Measurements from ENCODE around the gene MOB3A. TPM values are rescaled to one million over a fixed set of nuclear protein-coding genes. Genes with fewer than 3 reads are reported as not detected.
A peak's percentile ranks its signal among the peaks of the same experiment; 100 is the strongest.

MOB3A gene
- total and polyA plus RNA-seq, 10 of the 15 experiments (the other 5 are each of a cell fraction or from before 2014, with no cell fraction given), result 7.5 to 229 (median 79.4) TPM

DNA sequence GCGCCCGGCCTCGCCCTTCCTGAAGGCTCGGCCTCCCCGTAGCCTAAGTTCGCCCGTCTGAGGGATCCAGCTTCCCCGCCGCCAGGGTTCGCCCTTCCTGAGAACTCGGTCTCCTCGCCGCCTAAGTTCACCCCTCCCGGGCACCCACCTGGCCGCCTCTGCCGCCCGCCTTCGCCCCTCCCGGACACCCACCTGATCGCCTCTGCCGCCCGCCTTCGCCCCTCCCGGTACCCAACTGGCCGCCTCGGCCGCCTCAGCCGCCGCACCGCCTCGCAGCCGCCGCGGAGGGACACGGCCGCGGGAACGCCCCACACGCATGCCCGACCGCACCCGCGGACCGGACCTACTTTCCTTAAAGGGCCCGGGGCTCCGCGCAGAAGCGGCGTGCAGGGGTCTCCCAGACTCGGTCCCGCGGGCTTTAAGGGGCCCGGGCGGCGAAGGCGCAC, at the start of gene MOB3A (continued):
- peak; percentile 100 for TF ChIP-seq LARP7 (IDR thresholded peaks at IDR 0.05)
- TF ChIP-seq MEF2B (IDR thresholded peaks at IDR 0.05; ENCODE audit: partially characterized antibody, poor library complexity, severe bottlenecking), result peak; percentile 76
- TF ChIP-seq ZNF24 (IDR thresholded peaks at IDR 0.05), result peak; percentile 51; the same call in 1 of the 2 replicates
- TF ChIP-seq IKZF2 (IDR thresholded peaks at IDR 0.05), result peak; percentile 2 to 72; a peak in 2 of 4 replicates
- TF ChIP-seq YY1 (IDR thresholded peaks at IDR 0.05; ENCODE audit: low read depth, low read length), result no peak
- no peak for TF ChIP-seq ZNF622 (IDR thresholded peaks at IDR 0.05)
- no peak; the same call in 1 of the 2 replicates for TF ChIP-seq SMAD5 (IDR thresholded peaks at IDR 0.05; ENCODE audit: low read depth)
- TF ChIP-seq MXI1 (IDR thresholded peaks at IDR 0.05; ENCODE audit: low read depth, low read length), result peak; percentile 83; the same call in 1 of the 2 replicates
- TF ChIP-seq ESRRA (IDR thresholded peaks at IDR 0.05; ENCODE audit: low read length), result no peak
- TF ChIP-seq, protein P1, sequence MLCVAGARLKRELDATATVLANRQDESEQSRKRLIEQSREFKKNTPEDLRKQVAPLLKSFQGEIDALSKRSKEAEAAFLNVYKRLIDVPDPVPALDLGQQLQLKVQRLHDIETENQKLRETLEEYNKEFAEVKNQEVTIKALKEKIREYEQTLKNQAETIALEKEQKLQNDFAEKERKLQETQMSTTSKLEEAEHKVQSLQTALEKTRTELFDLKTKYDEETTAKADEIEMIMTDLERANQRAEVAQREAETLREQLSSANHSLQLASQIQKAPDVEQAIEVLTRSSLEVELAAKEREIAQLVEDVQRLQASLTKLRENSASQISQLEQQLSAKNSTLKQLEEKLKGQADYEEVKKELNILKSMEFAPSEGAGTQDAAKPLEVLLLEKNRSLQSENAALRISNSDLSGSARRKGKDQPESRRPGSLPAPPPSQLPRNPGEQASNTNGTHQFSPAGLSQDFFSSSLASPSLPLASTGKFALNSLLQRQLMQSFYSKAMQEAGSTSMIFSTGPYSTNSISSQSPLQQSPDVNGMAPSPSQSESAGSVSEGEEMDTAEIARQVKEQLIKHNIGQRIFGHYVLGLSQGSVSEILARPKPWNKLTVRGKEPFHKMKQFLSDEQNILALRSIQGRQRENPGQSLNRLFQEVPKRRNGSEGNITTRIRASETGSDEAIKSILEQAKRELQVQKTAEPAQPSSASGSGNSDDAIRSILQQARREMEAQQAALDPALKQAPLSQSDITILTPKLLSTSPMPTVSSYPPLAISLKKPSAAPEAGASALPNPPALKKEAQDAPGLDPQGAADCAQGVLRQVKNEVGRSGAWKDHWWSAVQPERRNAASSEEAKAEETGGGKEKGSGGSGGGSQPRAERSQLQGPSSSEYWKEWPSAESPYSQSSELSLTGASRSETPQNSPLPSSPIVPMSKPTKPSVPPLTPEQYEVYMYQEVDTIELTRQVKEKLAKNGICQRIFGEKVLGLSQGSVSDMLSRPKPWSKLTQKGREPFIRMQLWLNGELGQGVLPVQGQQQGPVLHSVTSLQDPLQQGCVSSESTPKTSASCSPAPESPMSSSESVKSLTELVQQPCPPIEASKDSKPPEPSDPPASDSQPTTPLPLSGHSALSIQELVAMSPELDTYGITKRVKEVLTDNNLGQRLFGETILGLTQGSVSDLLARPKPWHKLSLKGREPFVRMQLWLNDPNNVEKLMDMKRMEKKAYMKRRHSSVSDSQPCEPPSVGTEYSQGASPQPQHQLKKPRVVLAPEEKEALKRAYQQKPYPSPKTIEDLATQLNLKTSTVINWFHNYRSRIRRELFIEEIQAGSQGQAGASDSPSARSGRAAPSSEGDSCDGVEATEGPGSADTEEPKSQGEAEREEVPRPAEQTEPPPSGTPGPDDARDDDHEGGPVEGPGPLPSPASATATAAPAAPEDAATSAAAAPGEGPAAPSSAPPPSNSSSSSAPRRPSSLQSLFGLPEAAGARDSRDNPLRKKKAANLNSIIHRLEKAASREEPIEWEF (IDR thresholded peaks at IDR 0.05; ENCODE audit: insufficient replicate concordance, low read depth, low read length), result no peak
- TF ChIP-seq, protein P2, sequence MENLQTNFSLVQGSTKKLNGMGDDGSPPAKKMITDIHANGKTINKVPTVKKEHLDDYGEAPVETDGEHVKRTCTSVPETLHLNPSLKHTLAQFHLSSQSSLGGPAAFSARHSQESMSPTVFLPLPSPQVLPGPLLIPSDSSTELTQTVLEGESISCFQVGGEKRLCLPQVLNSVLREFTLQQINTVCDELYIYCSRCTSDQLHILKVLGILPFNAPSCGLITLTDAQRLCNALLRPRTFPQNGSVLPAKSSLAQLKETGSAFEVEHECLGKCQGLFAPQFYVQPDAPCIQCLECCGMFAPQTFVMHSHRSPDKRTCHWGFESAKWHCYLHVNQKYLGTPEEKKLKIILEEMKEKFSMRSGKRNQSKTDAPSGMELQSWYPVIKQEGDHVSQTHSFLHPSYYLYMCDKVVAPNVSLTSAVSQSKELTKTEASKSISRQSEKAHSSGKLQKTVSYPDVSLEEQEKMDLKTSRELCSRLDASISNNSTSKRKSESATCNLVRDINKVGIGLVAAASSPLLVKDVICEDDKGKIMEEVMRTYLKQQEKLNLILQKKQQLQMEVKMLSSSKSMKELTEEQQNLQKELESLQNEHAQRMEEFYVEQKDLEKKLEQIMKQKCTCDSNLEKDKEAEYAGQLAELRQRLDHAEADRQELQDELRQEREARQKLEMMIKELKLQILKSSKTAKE (IDR thresholded peaks at IDR 0.05; ENCODE audit: low read depth, poor library complexity, severe bottlenecking), result no peak
- TF ChIP-seq, protein P3, sequence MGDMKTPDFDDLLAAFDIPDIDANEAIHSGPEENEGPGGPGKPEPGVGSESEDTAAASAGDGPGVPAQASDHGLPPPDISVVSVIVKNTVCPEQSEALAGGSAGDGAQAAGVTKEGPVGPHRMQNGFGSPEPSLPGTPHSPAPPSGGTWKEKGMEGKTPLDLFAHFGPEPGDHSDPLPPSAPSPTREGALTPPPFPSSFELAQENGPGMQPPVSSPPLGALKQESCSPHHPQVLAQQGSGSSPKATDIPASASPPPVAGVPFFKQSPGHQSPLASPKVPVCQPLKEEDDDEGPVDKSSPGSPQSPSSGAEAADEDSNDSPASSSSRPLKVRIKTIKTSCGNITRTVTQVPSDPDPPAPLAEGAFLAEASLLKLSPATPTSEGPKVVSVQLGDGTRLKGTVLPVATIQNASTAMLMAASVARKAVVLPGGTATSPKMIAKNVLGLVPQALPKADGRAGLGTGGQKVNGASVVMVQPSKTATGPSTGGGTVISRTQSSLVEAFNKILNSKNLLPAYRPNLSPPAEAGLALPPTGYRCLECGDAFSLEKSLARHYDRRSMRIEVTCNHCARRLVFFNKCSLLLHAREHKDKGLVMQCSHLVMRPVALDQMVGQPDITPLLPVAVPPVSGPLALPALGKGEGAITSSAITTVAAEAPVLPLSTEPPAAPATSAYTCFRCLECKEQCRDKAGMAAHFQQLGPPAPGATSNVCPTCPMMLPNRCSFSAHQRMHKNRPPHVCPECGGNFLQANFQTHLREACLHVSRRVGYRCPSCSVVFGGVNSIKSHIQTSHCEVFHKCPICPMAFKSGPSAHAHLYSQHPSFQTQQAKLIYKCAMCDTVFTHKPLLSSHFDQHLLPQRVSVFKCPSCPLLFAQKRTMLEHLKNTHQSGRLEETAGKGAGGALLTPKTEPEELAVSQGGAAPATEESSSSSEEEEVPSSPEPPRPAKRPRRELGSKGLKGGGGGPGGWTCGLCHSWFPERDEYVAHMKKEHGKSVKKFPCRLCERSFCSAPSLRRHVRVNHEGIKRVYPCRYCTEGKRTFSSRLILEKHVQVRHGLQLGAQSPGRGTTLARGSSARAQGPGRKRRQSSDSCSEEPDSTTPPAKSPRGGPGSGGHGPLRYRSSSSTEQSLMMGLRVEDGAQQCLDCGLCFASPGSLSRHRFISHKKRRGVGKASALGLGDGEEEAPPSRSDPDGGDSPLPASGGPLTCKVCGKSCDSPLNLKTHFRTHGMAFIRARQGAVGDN (IDR thresholded peaks at IDR 0.05), result peak; percentile 77
- TF ChIP-seq, protein P4, sequence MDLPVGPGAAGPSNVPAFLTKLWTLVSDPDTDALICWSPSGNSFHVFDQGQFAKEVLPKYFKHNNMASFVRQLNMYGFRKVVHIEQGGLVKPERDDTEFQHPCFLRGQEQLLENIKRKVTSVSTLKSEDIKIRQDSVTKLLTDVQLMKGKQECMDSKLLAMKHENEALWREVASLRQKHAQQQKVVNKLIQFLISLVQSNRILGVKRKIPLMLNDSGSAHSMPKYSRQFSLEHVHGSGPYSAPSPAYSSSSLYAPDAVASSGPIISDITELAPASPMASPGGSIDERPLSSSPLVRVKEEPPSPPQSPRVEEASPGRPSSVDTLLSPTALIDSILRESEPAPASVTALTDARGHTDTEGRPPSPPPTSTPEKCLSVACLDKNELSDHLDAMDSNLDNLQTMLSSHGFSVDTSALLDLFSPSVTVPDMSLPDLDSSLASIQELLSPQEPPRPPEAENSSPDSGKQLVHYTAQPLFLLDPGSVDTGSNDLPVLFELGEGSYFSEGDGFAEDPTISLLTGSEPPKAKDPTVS (IDR thresholded peaks at IDR 0.05; ENCODE audit: low read depth, low read length), result 0 out of 2 replicates have a peak, but pooled peaks have one; percentile 33
- 0 out of 2 replicates have a peak, but pooled peaks have one; percentile 68 for TF ChIP-seq CHD1 (IDR thresholded peaks at IDR 0.05; ENCODE audit: low read depth, low read length)
- TF ChIP-seq, protein P5, sequence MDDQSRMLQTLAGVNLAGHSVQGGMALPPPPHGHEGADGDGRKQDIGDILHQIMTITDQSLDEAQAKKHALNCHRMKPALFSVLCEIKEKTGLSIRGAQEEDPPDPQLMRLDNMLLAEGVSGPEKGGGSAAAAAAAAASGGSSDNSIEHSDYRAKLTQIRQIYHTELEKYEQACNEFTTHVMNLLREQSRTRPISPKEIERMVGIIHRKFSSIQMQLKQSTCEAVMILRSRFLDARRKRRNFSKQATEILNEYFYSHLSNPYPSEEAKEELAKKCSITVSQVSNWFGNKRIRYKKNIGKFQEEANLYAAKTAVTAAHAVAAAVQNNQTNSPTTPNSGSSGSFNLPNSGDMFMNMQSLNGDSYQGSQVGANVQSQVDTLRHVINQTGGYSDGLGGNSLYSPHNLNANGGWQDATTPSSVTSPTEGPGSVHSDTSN (IDR thresholded peaks at IDR 0.05; ENCODE audit: insufficient replicate concordance, low read depth, low read length), result peak; percentile 81

Measured in GM12878 (cell line).